Loucy (cell line): ENCODE results near the gene BCL2L2.

ENCODE experiments used
- EZH2phosphoT487 ChIP-seq: fragments of 200-600 bp; IDR thresholded peaks from 2 replicates; pipeline ENCODE4 v1.6.1; 2018; ENCODE audit warnings: antibody characterized with exemption, mild to moderate bottlenecking, moderate library complexity, borderline replicate concordance
- TF ChIP-seq, protein P1 (sequence below): fragments of 200-600 bp; sonication (generic); conservative IDR thresholded peaks from 2 replicates; pipeline ENCODE4 v1.5.1; 2014; ENCODE audit warnings: mild to moderate bottlenecking, antibody characterized with exemption, low read length

- TF ChIP-seq, protein P1, sequence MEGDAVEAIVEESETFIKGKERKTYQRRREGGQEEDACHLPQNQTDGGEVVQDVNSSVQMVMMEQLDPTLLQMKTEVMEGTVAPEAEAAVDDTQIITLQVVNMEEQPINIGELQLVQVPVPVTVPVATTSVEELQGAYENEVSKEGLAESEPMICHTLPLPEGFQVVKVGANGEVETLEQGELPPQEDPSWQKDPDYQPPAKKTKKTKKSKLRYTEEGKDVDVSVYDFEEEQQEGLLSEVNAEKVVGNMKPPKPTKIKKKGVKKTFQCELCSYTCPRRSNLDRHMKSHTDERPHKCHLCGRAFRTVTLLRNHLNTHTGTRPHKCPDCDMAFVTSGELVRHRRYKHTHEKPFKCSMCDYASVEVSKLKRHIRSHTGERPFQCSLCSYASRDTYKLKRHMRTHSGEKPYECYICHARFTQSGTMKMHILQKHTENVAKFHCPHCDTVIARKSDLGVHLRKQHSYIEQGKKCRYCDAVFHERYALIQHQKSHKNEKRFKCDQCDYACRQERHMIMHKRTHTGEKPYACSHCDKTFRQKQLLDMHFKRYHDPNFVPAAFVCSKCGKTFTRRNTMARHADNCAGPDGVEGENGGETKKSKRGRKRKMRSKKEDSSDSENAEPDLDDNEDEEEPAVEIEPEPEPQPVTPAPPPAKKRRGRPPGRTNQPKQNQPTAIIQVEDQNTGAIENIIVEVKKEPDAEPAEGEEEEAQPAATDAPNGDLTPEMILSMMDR: no peak
- no peak for TF ChIP-seq EZH2phosphoT487
These were observed 14.2 kb downstream of the BCL2L2 start, which contains the start of gene PABPN1 for GRCh38 chr14:23320584-23321571.
